Measurements from ENCODE around the gene DTNB. TPM values are rescaled to one million over a fixed set of nuclear protein-coding genes. Genes with fewer than 3 reads are reported as not detected.

DTNB gene
- total RNA-seq, 1 experiment from 2014 or later: 12.3 TPM

DNA sequence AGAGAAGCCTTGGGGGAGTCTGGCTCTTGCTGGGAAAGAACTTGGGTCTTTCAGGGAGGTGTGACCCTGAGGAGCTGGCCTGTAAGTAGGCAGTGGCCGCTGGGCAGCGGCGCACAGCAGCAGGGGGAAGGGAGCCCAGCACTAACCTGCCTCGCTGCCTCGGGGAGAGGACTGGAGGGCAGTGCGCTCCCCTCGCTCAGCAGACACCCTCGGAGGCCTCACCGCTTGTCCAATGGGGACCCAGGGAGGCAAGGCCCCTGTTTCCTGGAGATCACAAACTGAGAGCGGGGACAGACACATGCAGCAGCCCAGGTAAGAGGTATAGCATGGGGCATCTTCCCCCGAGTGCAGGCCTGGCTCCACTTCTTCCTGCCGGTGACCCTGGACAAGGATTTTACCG lies 335.0 kb downstream of the DTNB start:
- in situ Hi-C loops (cut with HindIII; ENCODE audit: low pct_unique_long_range_greater_than_20kb, low sequenced_read_pairs): no loop called here
- DNase-seq (ENCODE audit: low read depth): no peak

DNA sequence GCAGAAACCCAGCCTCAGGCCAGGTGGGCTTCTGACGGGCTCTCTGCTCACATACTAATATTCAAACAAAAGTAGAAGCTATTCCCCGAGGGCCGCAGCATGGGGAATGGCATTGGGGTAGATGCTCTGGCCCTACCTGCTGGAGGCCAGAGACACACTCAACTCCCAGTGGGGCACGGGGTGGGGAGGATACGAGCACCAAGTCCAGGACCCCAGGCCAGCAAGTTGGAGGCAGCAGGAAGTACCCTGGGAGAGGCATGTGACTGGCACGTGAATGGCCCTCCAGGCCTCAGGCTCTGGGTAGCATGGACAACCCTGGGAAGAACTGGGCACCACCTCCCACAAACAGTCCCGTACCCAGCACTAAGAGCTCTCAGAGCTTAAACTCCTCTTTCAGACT lies 335.5 kb downstream of the DTNB start:
- no peak for DNase-seq (ENCODE audit: low read depth)
- in situ Hi-C loops (cut with HindIII; ENCODE audit: low pct_unique_long_range_greater_than_20kb, low sequenced_read_pairs): no loop called here

DNA sequence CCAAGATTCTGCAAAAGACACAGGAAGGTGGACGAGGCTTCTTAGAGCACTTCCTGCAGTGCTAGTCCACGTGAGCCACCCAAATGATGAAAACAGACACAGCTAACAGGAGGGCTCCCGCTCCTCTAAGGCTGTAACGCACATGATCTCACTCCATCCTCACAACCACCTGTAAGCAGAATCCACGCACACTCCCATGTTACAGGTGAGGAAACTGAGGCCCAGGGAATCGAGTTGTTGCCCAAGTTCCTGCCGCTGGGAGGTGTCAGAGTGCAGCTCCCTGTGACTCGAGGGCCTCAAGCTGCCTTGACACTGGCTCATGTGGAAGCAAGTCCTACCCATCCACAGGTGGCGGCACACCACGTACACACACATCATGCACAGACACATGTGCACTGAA lies 336.1 kb downstream of the DTNB start:
- DNase-seq (ENCODE audit: low read depth): no peak
- in situ Hi-C loops (cut with HindIII; ENCODE audit: low pct_unique_long_range_greater_than_20kb, low sequenced_read_pairs): no loop called here

DNA sequence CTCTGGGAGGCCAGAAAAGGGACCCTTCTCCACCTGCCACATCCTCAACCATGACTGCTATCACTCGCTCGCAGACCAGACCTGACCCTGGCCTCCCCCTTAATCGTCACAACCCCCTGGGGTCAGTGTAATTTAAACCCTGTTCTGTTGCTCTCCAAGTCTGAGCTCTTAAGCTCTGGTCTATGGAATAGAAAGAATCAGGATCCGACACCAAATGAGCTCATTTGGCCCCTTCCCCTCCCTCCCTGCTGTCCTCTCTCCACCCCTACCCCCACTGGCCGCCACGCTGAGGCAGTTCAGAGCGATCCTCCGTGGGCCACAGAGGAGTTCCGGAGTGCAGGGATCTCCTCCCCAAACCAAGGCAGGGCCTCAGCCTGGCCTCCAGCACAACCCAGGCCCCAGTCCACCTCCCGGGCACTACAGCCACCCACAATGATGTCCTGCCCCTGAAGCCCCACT lies 337.0 kb downstream of the DTNB start:
- no peak for DNase-seq (ENCODE audit: low read depth)
- in situ Hi-C loops (cut with HindIII; ENCODE audit: low pct_unique_long_range_greater_than_20kb, low sequenced_read_pairs): no loop called here

DNA sequence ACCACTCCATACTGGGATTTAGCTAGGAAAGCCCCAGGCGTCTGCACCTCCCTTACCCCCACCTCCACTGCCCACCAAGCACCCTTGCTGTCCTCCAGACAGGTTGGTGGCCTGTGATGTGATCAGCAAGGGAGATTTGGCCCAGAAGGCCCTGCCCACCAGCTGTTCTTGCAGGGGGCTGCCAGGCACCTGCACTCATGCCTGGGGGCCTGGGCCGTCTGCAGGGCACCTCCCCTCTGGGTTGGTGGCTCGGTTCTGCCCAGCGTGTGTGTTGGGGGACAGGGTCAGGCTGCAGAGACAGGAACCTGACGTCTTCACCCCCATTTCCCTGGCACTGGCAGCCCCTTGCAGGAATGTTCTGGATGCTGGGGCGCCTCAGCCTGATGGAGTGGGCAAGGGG lies 337.4 kb downstream of the DTNB start:
- DNase-seq (ENCODE audit: low read depth): no peak
- in situ Hi-C loops (cut with HindIII; ENCODE audit: low pct_unique_long_range_greater_than_20kb, low sequenced_read_pairs): no loop called here

DNA sequence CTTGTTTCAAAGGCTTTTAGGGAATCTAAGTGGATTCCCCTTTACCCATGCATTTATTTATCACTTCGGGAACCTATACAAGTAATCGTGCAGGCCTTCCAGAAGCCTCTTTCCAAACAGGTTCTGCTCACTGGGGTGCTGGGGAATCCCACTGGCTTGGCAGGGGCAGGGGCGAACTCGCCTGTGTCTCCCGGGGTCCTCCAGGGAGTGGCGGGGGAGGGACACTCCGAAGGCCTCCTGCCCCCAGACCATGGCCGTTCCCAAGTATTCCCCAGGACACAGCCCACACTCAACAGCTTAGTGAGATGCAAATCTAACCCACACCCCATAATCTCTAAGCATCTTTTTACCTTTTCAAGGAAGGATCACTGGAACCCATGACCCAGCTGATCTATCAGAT lies 338.2 kb downstream of the DTNB start:
- in situ Hi-C loops (cut with HindIII; ENCODE audit: low pct_unique_long_range_greater_than_20kb, low sequenced_read_pairs): no loop called here
- DNase-seq (ENCODE audit: low read depth): no peak

DNA sequence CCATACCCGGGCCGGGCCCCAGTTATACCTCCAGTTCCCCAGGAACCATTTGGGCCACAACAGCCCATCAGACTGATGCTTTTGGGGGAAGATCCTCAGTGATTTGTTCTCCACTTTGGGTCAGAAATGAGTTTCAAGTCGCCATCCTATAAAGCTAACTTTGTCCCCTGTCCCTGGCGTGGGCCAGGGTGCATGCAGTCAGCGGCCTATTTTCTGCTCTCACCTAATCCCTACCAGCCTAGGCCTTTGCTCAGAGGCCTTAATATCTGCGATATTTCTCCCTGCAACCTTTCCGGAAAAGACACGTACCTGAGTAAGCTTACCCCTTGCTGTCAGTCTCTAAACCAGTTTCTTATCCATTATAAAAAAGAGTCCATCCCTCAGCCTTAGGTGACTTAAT lies 338.9 kb downstream of the DTNB start:
- DNase-seq (ENCODE audit: low read depth): no peak

DNA sequence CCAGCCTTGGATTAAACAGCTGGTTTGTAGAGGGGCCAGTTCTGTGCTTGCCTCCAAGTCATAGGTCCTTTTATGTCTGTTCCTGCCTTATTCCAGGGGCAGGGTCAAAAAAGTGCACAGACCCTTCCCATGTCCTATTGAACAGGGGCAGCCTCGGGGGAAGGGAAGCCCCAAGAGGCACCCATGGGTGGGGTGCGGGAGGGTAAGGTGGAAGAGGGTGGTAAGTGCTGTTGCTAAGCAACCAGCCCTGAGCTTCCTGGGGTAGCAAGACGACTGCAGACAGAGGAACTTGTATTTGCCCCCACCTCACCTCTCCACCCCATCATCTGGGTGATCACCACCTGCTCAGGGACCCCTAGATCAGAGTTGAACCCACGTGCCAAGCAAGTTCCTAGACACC lies 339.4 kb downstream of the DTNB start:
- DNase-seq (ENCODE audit: low read depth): no peak
- in situ Hi-C loops (cut with HindIII; ENCODE audit: low pct_unique_long_range_greater_than_20kb, low sequenced_read_pairs): no loop called here

More for the DNA sequence above, 338.9 kb downstream of the DTNB start:
- in situ Hi-C loops (cut with HindIII; ENCODE audit: low pct_unique_long_range_greater_than_20kb, low sequenced_read_pairs): no loop called here

DNA sequence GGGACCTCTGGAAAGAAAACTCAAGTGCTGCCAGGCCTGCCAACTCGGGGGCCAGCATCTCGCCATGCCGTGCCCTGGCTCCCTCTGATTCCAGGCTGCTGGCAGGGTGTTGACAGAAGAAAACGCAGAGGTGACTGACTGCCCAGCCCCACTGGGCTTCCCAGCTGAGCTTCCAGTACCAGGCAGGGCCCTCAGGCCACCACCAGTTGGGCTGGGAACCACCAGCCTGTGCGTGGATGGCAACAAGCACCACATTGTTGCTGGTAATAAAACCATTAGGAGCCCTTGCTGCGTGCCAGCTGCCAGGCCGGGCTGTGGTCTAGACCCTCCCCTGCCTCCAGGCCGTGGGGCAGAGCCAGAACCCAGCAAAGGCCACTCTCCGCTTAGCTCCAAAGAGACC lies 340.8 kb downstream of the DTNB start:
- DNase-seq (ENCODE audit: low read depth): no peak
- in situ Hi-C loops (cut with HindIII; ENCODE audit: low pct_unique_long_range_greater_than_20kb, low sequenced_read_pairs): no loop called here

DNA sequence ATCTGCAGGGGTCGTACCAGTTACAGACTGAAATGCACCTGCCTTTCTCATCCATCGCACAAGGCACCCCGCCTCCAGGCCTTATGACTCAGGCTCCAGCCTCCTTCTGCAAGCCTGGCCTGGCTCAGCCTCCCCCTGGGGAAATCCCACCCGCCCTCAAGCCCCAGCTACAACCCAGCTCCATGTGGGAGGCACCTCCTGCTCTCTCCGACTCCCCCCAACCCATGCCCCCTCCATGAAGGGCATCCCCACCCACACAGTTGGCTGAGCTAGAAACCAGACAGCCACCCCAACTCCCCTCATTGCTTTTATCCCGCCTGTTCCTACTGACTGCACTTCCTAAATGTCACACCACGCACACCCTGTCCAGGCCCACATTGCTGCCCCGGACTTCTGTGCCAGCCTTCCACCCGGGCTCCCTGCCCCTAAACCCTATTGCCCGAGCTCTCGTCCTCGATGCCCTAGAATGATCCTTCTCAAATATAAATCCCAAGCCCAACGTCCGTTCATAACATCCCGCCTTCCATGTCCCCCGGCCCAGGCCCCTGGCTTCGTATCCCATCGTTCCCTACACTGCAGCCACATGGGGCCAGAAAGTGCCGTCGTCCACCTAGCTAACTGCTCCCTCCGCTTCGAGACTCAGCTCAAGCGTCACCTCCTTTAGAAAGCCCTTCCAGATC lies 341.6 kb downstream of the DTNB start:
- DNase-seq (ENCODE audit: low read depth): no peak
- in situ Hi-C loops (cut with HindIII; ENCODE audit: low pct_unique_long_range_greater_than_20kb, low sequenced_read_pairs): no loop called here

DNA sequence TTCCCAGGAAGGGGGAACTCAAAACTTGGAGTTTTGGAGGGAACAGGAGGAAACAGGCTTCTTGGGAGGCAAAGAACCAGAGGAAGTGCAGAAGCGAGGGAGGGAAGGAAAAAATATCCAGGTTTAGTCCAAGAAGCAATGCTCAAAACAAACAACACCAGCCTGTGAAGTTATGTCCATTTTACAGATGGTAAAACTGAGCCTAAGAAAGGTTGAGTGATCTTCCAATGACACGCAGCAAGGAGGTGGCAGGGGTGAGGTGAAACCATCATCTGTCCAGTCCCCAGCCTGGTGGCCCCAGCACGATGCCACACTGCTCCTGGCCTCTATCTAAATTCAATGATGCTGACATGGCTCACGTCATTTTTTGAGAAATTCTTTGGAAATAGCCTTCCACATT lies 342.4 kb downstream of the DTNB start:
- in situ Hi-C loops (cut with HindIII; ENCODE audit: low pct_unique_long_range_greater_than_20kb, low sequenced_read_pairs): no loop called here
- DNase-seq (ENCODE audit: low read depth): no peak

DNA sequence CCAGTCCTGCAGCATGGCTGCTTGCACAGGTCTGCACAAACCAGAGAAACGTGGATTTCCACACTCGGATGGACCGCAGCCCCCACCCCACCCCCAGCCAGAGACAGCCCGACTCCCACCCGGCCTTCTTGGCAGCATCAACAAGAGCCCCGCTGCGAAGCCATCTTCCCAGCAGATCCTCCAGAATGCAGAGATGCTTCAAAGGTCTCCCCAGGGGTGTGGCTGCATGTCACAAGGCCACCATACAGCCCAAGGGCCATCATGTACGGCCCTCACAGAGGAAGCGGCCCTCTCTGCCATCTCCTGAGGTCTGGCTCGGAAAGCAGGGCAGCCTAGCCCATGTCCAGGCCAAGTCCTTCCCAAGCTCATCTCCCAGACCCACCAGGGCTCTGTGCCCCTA lies 343.1 kb downstream of the DTNB start:
- DNase-seq (ENCODE audit: low read depth): no peak
- in situ Hi-C loops (cut with HindIII; ENCODE audit: low pct_unique_long_range_greater_than_20kb, low sequenced_read_pairs): no loop called here

DNA sequence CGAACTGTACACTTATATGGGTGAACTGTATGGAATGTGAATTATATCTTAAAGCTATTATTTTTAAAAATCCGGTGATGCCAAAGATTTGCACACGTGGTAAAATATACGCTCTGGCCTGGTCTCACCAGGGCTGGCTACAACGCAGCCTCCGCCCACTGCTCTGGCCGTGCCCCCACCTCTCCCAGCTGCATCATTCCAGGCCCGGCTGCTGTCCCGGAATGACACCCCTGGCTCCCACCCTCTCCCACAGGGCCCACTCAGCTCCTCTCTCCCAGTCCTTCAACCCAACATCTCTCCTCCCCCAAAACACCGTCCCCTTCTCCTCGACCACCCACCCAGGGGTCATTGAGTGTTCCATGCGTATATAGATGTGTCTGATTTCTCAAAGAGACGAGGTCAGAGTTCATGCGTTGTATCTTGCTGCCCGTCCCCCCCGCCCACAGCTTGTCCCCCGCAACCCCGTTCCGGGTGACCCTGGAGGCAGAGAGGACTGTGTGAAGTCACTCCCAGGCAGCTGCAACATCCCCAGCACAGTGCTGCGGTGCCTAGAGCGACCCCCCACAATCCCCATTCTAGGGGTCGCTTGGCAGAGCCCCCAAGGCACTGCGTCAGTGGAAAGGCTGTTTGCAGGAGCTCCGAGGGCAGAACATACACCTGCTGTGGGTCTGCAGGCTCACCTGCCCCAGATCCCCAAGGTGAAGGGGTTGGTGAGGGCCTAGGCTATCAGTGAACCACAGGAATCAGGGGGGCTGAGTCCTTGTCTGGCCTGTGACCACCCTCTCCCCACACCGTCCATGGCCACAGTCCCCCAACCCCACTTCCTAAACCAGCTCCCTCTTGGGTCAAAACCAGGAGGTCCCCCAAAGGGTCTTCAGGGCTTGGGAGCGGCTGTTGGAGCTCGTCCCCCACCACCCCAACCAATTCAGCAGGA lies 345.0 kb downstream of the DTNB start:
- in situ Hi-C loops (cut with HindIII; ENCODE audit: low pct_unique_long_range_greater_than_20kb, low sequenced_read_pairs): no loop called here
- no peak for DNase-seq (ENCODE audit: low read depth)

Other genes with a start within 250 kb of the DTNB start
- gene ASXL2, start 204.9 kb upstream of the DTNB start, total RNA-seq (2014; rRNA removed; shearing (Covaris generic); ENCODE audit: low replicate concordance): 3.4 and 6.6 TPM in 2 replicates